ENCODE measurements around the gene CPA5. TPM values are rescaled to one million over a fixed set of nuclear protein-coding genes. Genes with fewer than 3 reads are reported as not detected.

The CPA5 gene
- total RNA-seq, 1 experiment from 2014 or later, result not detected

DNA sequence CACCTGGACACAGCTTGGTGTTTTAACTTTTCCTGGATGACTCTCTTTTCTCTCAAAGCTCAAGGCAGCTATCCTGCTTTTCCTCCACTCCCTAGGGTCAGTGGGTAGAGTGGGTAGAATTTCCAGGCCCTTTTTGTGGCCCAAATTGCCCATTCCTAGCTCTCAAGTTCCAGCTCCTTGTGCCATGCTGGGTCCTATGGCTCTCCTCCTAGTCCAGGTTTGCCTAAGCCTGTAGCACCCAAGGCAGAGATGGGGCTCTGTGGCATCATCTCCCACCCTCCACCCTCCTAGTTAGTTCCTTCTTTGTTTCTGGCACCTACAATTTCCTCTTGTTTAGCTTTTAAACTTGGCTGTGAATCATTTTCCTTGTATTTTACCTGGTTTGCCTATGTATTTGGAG is 42.0 kb upstream of the CPA5 start:
- no peak overlapping the region for H2AFZ ChIP-seq (ENCODE audit: low read length)
- no peak overlapping the region for H3K14ac ChIP-seq (ENCODE audit: insufficient read depth, low read length)
- H3K4ac ChIP-seq (ENCODE audit: low read depth, low read length), result no peak overlapping the region
- TF ChIP-seq, protein P1, sequence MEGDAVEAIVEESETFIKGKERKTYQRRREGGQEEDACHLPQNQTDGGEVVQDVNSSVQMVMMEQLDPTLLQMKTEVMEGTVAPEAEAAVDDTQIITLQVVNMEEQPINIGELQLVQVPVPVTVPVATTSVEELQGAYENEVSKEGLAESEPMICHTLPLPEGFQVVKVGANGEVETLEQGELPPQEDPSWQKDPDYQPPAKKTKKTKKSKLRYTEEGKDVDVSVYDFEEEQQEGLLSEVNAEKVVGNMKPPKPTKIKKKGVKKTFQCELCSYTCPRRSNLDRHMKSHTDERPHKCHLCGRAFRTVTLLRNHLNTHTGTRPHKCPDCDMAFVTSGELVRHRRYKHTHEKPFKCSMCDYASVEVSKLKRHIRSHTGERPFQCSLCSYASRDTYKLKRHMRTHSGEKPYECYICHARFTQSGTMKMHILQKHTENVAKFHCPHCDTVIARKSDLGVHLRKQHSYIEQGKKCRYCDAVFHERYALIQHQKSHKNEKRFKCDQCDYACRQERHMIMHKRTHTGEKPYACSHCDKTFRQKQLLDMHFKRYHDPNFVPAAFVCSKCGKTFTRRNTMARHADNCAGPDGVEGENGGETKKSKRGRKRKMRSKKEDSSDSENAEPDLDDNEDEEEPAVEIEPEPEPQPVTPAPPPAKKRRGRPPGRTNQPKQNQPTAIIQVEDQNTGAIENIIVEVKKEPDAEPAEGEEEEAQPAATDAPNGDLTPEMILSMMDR (conservative IDR thresholded peaks at IDR 0.05), result no peak
- H3K4me1 ChIP-seq (ENCODE audit: insufficient read depth, low read length), result no peaks in the 10 kb centered on the region
- H3K23ac ChIP-seq (ENCODE audit: insufficient read length, low read depth, low read length), result no peak overlapping the region
- H3K27ac Mint-ChIP-seq, result no peak overlapping the region
- no peaks in the 10 kb centered on the region for H3K23me2 ChIP-seq (ENCODE audit: insufficient read length, low read depth, low read length, poor library complexity, severe bottlenecking)
- no peak overlapping the region for H4K8ac ChIP-seq (replicated peaks; ENCODE audit: insufficient read length, low read depth, low read length)
- peaks cover 1% of the 10 kb centered on the region; the same call in 1 of the 2 replicates for H3K27me3 Mint-ChIP-seq (ENCODE audit: low read depth)
- no peaks in the 10 kb centered on the region for H4K20me1 ChIP-seq (ENCODE audit: control insufficient read depth, insufficient read depth, insufficient read length)
- DNase-seq, result no peak
- H2BK120ac ChIP-seq (ENCODE audit: low read depth, low read length, poor library complexity, severe bottlenecking), result no peak overlapping the region
- no peaks in the 10 kb centered on the region for H3K36me3 Mint-ChIP-seq (ENCODE audit: insufficient read depth in 1 of 3, low read depth in 3 of 3)
- no peaks in the 10 kb centered on the region for H3K79me1 ChIP-seq (ENCODE audit: insufficient read depth, low read depth, low read length, poor library complexity, severe bottlenecking)
- H2BK5ac ChIP-seq (ENCODE audit: insufficient read length, low read length), result no peak overlapping the region
- H3K79me2 ChIP-seq (ENCODE audit: insufficient read depth, low read length), result no peaks in the 10 kb centered on the region
- H3K56ac ChIP-seq (ENCODE audit: insufficient read length, low read depth, low read length), result no peak overlapping the region
- no peak overlapping the region for H4K91ac ChIP-seq (ENCODE audit: insufficient read length, low read depth, low read length)
- no peak overlapping the region for H3K27ac ChIP-seq (ENCODE audit: insufficient read length, low read depth, low read length)
- H2AK5ac ChIP-seq (ENCODE audit: insufficient read length, low read length), result no peak overlapping the region
- H3K4me3 Mint-ChIP-seq, result no peak overlapping the region
- H3T11ph ChIP-seq (ENCODE audit: low read length), result no peak overlapping the region
- H3K4me2 ChIP-seq (ENCODE audit: insufficient read depth, insufficient read length, low read length), result no peak overlapping the region
- no peak overlapping the region for H3K9ac ChIP-seq (ENCODE audit: extremely low read depth, insufficient read length, low read length)
- no peaks in the 10 kb centered on the region for H3K9me3 Mint-ChIP-seq
- H3K9me3 ChIP-seq (ENCODE audit: control insufficient read depth, low read depth, low read length), result no peaks in the 10 kb centered on the region
- no peaks in the 10 kb centered on the region for H3K4me1 Mint-ChIP-seq
- no peak overlapping the region for H2BK15ac ChIP-seq (ENCODE audit: low read depth, low read length)
- no peak overlapping the region for H2BK20ac ChIP-seq (ENCODE audit: low read depth, low read length, poor library complexity, severe bottlenecking)
- no peak overlapping the region for H4K5ac ChIP-seq (ENCODE audit: insufficient read length, low read depth, low read length)
- H3K18ac ChIP-seq (ENCODE audit: insufficient read length, low read depth, low read length), result no peak overlapping the region
- no peaks in the 10 kb centered on the region for H3K27me3 ChIP-seq (ENCODE audit: insufficient read depth, low read length)
- no peak overlapping the region for H2BK12ac ChIP-seq (ENCODE audit: insufficient read length, low read depth, low read length)
